Anterior cingulate cortex (tissue), 58 donors: ENCODE data around the gene SLC14A1.
A peak's percentile ranks its signal among the peaks of the same experiment; 100 is the strongest.

Source experiments
- DNase-seq, 58 donors: peaks; one replicate each; lab custom pipeline; 2025; lab: John Stamatoyannopoulos, UW

SLC14A1 gene

DNA sequence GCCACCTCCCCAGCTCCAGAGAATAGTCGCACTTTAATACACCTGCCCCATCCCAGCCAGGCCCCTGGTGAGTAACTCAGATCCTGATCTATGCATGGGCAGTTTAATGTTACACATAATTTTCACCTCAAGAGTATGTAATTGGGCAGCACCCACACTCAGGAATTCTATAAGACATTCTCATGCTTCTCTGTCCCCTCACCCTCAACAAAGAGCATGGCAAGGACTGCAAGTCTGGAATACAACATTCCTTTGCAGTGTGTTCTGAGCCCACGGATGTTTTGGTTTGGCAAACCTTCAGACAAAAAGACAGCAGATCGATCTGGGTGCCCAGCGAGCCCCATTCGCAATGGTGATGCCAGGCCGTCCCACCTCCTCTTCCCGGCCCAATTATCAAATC, 4.9 kb upstream of the SLC14A1 start:
- no peak for DNase-seq

DNA sequence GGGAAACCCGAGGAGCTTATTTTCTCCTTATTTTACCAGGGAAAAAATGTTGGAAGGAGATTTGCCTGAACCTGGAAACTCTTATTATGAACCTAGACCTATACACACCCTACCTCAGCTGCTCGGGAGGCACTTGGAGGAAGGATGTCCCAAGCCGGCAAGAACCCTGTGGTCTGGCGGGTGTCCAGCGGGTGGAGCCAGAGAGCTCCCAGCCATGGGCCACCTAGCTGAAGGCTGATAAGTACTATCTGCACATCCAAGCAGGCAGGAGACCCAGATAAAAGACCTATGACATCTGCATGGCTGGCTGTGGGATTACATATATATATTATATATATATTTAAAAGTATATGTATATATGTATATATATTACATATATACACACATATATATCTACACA, 1.1 kb upstream of the SLC14A1 start:
- peak in 16 of 58 donors; percentile 4 to 48 (median 14) for DNase-seq

DNA sequence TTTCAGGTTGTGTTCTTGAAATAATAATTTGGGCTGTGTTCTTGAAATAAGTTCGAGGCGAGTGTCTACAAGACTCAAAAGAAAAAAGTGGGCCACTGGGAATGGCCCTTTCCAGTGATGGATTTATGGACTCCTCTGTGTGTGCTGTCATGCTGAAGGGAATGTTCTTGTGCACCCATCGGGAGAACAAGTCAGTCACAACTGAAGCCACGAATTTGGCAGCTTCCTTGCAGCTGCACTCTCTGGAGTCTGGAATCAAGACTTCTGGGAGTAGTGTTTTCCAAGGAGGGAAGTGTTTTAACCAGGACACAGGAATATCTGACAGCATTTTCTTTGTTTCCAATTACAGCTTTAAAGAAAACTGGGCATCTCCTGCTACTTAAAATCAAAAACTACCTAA, 620 bp downstream of the SLC14A1 start:
- DNase-seq: peak in 1 of 58 donors; percentile 17

DNA sequence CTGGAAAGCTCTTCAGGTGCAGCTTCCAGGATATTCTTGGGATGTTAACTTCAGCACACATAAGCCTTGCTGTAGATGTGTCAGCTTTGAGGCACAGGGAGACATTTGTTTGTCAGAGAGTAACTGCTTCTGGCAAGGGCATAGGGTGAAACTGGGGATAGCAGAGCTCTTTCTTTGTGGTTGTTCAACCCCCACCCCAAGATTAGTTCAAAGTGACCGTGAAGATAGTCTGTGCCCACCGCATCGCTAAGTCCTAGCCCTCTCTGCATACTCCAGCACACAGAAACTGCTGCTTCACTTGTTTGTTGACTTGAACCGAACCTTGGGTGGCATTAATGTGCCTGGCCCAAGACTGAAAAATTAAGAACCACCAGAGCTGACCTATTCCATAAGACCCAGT, 1.4 kb downstream of the SLC14A1 start:
- DNase-seq: no peak

DNA sequence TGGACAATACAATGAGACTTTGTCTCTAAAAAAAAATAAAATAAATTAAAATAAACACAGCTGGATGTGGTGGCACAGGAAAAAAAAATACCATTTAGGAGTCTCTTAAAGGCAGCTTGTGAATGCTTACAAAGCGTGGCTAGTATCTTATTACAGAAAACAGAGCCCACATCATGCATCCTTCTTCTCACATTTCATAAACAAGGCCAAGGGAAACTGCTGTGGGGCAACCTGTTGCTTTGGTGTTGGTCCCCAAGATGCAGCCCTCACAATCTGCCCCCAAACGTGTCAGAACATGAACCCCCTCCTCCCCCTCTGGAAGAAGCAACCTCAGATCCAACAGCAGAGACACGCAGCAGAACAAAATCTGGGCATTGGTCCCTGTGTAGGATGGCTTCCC, 2.6 kb downstream of the SLC14A1 start:
- DNase-seq: peak in 1 of 58 donors; percentile 9

DNA sequence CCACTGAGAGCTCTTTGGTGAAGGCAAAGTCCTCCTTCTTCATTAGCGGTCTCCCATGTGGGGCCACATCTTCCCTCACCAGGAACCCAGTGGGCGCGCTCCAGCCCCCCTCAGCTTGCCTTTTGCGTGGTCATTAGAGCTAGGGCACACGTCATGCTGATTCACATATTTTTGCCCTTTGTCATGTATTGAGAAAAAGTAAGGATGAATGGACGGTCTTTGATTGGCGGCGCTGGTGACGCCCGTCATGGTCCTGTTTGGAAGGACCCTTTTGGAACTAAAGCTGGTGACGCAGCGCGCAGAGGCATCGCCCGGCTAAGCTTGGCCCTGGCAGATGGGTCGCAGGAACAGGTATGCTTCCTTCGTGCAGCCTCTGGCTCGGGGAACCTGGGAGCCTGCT, 3.1 kb downstream of the SLC14A1 start:
- no peak for DNase-seq

DNA sequence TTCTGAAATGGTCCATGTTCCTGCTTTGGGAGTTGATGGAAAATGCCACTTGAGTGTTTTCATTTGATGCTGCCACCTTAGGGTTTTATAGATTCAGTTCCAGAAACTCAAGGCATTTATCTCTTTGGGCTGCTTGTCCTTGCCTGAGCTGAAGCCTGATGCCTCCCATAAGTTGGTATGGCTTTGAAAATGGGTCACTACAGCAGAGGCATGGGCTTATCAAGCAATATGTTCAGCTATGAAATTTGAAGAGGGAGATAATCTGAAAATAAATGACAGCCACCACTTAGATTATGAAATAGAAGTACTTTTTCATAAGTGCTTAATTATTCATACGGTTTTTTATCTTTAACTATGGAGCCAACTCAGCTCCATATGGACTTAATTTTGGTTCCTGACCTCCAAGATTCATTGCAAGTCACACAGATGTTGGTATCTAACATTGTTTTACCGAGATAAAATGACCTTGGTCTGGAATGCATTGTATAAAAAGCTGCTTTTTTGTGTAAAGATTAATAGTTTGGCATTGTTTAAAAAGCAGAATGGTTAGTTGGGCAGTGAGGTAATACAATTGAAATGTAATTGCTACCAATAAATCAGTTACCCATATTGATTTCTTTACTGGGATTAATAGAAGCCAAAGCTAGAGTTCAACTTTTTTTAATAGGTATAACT, 4.5 kb downstream of the SLC14A1 start:
- no peak for DNase-seq

DNA sequence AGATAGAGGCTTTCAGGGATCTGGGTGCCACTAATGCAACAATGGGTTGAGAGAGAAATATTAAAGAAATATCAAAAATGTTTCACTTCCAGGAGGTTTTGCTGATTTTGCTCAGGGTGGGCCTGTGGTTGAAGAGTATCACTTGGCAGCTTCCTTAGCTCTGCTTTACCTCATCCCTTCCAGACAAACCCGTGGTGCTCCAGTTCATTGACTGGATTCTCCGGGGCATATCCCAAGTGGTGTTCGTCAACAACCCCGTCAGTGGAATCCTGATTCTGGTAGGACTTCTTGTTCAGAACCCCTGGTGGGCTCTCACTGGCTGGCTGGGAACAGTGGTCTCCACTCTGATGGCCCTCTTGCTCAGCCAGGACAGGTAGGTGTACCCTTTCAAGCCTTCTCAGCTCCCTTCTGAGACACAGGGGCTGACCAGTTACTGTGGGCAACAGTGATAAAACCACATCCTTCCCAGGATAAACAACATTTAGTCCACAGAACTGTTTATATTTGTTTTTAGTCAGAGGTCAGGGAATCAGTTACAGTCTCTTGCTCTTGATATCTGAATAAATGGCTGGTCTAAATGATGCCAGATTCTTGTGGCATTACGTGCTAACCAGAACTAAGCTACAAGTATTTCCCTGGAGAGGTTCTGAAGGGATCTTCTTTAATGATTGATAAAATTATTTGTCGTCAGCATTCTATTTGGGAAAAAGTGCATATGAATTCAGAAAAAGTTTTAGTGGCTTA, 7.0 kb downstream of the SLC14A1 start:
- no peak for DNase-seq

DNA sequence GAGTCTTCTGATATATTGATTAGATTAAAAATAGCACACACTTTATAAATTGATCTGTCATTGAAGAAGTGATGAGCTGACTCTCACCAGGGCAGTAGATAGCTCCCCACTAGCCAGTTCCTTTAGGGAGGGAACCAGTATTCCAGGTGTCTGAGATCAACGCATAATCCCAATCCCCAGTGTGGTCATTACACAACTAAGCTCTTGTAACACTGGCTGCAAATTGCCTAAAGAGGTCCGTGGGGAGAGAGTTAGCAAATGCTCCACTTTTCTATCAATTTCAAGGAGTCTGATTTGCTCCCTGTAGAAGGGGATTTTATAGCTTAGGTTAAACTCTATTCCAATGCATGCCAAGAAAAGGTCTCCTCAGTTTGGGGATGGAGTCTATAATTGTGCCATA, 7.7 kb downstream of the SLC14A1 start:
- DNase-seq: no peak

DNA sequence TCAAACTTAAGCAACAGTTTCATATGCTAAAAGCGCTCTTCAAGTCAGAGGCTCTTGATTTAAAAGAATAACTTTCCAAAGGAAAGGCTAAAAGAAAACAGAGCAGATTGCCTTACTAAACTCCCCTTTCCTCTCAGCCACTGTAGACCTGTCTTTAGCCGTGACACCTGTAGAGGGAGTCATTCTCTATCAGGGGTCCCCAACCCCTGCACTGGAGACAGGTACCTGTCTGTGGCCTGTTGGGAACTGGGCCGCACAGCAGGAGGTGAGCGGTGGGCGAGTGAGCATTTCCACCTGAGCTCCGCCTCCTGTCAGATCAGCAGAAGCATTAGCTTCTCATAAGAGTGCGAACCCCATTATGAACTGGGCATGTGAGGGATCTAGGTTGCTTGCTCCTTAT, 9.6 kb downstream of the SLC14A1 start:
- DNase-seq: no peak

DNA sequence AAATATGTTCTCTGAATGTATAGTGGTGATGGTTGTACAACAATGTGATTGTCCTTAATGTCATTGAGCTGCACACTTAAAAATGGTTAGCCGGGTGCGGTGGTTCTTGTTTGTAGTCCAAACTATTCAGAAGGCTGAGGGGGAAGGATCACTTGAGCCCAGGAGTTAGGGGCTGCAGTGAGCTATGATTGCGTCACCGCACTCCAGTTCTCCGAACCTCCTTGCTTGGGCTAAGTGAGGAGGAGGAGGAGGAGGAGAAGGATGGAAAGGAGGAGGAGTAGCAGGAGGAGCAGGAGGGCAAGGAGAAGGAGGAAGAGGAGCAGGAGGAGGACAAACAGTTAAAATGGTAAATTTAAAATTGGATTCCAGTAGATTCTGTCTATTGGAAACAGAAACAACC, 10.5 kb downstream of the SLC14A1 start:
- no peak for DNase-seq

DNA sequence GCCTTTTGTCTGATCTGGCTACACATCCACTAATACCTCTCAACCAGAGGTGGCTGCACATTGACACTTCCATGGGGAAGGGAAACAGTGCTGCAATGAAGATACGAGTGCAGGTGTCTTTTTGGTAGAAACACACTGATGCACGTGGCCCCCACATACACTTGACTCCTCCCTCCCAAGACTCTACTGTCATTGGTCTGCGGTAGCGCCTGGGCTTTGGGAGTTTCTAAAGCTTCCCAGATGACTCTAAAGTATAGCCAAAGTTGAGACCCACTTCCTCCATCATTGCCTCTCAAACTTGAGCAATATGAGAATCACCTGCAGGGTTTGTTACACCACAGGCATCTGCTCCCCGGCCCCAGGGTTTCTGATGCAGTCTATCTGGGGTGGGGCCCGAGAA, 11.0 kb downstream of the SLC14A1 start:
- DNase-seq: no peak

DNA sequence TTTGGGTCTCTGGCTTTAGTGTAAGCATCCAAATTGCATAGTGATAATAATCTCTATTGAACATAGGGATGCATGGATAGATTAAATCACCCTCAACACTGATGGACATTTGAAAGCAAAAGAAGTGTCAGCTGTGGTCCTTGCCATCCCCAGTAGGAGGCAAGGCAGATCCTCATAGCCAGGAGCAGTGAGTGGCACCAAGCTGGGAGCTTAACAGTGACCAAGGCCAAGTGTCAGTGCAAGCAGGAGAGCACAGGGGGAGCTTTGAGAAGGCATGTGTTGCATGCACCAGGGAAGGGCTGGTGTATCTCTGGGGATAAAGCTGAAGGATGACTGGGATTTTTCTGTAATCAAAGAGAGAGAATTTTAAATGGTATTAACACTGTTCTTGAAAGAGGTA, 14.7 kb downstream of the SLC14A1 start:
- no peak for DNase-seq

DNA sequence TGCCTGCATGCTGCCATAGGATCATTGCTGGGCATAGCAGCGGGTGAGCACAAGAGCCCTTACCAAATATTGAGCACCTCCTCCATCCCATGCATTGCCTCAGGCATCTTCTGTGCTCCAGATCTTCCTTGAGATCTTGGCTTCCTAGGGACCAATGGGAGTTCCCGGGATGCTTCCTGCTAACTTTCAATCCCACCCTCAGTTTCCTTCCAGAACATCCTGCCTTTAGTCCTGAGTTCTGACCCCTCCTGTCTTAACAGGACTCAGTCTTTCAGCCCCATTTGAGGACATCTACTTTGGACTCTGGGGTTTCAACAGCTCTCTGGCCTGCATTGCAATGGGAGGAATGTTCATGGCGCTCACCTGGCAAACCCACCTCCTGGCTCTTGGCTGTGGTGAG, 15.3 kb downstream of the SLC14A1 start:
- DNase-seq: no peak

DNA sequence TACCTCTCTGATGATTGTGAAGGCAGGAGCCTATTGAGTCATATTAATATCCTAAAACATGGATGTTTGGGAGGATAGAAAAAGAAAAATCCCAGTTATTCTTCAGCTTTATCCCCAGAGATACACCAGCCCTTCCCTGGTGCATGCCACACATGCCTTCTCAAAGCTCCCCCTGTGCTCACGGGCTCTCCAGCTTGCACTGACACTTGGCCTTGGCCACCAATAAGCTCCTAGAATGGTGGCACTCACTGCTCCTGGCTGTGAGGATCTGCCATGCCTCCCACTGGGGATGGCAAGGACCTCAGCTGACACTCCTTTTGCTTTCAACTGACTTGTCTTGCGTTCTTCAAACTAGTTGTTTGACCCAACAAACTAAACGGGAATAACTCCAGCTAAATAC, 15.9 kb downstream of the SLC14A1 start:
- no peak for DNase-seq

DNA sequence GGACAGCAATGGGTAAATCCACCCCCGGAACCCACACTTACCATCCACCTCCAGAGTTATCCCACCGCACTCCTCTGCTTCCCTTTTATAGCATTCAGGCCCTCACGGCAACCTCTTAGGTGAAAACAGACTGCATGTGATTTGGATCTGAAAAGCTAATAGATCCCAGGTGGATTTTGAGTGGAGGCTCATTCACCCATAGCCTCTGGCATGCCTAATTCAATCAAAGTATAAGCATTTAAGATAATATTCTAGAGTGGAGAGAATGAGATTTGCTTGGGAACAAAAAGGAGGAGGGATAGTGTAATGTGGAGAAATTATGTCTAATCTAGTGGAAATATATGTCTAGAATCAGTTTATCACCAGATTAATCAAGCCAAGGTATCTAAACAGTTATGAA, 17.1 kb downstream of the SLC14A1 start:
- no peak for DNase-seq

DNA sequence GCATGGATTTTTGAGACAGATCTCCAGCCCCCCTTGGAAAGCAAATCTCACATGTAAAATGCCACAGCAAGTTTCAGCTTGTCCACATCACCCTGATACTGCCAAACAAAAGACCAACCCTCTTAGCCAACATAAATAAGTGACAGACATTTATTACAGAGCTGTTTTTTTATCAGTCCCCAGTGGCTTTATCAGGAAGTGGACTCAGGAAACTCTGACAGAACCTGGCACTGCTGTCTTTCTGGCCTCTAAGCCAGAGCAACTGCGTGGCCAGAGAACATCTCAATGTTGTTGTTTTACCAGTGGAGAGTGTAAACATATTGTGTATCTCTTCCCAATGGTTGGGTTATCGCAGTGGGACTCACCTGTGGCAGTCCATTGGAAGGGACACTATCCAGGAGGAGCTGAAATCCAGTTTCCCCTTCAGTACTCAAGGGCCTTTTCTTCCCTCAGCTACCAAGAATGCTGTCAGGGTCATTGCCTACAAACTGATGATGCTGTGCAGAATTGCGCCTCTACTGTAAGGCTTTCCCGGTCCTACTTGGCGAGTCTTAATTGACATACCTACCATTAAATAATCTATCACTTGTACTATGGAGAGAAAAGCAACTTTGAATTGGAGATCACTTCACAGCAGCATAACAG, 22.0 kb downstream of the SLC14A1 start:
- no peak for DNase-seq

DNA sequence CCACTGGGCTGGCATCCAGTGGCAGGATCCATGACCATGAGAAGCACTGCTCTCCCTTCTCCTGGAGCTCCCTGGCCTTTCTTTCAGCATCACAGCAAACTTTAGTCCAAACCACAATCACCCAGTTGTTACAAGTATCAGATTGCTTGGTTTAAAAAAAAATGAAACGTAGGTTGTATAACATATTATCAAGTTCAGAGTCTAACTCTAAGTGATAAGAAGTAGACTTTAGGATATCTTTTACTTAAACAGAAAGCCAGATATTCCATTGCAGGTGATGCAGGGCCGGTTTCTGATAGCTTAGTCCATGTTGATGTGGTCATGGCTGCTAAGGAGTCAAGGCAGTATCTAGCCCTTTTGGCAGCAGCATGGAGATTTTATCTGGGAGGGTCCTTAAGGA, 24.5 kb downstream of the SLC14A1 start:
- DNase-seq: no peak

DNA sequence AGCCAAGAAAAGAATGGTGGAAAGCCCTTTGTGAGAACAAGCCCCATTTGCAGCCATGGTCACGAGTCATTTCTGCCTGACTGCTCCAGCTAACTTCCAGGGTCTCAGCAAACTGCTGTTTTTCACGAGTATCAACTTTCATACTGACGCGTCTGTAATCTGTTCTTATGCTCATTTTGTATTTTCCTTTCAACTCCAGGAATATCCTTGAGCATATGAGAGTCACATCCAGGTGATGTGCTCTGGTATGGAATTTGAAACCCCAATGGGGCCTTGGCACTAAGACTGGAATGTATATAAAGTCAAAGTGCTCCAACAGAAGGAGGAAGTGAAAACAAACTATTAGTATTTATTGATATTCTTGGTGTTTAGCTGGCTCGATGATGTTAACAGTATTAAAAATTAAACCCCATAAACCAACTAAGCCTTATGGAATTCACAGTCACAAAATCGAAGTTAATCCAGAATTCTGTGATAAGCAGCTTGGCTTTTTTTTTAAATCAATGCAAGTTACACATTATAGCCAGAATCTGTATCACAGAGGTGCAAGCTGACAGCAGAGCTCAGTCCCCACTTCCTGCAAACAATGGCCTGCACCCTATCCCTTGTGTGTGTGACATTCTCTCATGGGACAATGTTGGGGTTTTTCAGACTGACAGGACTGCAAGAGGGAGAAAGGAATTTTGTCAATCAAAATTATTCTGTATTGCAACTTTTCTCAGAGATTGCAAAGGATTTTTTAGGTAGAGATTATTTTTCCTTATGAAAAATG, 26.1 kb downstream of the SLC14A1 start:
- no peak for DNase-seq

DNA sequence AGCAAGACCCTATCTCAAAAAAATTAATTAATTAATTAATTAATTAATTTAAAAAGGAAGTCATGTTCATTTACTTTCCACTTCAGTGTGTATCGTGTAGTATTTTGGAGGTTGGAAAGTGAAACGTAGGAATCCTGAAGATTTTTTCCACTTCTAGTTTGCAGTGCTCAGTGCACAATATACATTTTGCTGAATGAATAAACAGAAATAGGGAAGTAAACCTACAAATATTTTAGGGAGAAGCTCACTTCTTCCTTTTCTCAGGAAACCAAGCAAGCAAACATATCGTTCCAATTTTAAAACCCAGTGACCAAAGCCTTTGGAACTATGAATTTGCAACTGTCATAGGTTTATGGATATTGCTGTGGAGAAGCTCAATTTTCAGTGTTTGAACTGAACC, 27.8 kb downstream of the SLC14A1 start:
- DNase-seq: no peak

DNA sequence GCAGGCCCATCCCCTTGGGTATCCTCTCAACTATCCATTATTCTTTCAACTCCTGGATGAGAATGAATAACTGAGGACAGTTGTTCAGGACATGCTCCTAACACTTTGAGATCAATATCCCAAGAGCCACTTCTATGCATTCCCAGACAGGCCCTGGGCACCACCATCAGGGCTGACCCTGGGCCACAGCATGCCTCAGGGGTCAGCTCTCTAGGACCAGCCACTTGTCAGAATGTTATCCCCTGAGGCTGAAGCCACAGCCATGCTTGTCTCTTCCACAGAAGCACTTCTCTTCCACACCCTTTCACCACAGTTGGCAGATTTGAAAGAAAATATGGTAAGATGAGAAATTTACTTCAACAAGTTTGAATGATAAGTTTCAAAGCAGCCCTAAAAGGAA, 28.7 kb downstream of the SLC14A1 start:
- no peak for DNase-seq
